Dermis blood vessel endothelial cell (primary cell): ENCODE measurements around the gene CARD9. TPM values are rescaled to one million over a fixed set of nuclear protein-coding genes. Genes with fewer than 3 reads are reported as not detected.

ENCODE experiments used
- DNase-seq: peaks from one replicate; pipeline ENCODE4 v3.0.0; 2010
- total RNA-seq: library from RNA; depleted of rRNA; stranded (reverse); fragments of >200 nt; gene quantifications from 2 replicates; pipeline ENCODE4 v1.2.3, GENCODE V29; 2014

Gene CARD9
- total RNA-seq, 1 donor from 2014 or later = 0.34 TPM

- no peak for DNase-seq
These were observed 6.9 kb upstream of the CARD9 start for GRCh38 chr9:136380381-136380780.

GRCh38 chr9:136379891-136380290, 6.4 kb upstream of the CARD9 start:
- no peak for DNase-seq

- no peak for DNase-seq
These were observed 5.9 kb upstream of the CARD9 start for GRCh38 chr9:136379401-136379800.

- DNase-seq = no peak
These were observed 5.5 kb upstream of the CARD9 start for GRCh38 chr9:136379003-136379287.

DNA sequence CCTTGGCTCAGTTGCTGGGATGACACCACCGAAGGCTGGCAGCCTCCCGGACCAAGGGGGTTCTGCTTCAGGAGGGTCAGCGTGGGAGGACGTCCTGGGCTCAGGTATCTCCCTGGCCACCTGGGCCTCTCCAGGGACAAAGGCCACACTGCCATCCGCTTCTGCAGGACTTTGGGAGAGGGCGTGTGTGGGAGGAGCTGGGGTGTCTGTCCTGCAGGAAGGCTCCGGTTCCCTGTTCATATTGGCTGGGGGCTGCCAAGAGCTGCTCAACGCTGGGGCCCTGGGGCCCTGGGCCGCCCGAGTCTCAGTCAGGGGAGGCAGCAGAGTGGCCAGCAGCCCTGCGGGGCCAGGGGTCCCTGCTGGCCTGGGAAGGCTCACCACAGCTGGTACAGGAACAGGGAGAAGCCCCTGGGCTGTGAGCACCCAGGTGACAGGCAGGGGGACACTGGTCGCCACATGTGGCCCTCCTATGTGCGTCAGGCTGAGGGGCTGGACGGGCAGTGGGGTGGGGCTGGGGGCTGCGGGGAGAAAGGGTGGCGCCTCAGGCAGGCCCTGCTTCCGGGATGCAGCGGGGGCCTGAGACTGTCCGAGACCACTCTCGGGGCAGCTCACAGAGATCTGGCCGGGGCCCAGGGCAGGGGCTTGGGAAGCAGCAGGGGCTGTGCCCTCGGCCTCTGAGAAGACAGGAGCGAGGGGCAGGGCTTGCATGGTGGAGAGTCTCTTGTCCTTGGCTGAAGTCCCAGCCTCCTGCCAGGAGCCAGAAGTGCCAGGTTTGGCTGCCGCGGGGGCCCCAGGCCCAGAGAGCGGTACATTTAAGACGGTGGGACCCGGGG, 4.9 kb upstream of the CARD9 start:
- no peak for DNase-seq

- DNase-seq = no peak
These were observed 4.1 kb upstream of the CARD9 start for GRCh38 chr9:136377341-136378169.

DNA sequence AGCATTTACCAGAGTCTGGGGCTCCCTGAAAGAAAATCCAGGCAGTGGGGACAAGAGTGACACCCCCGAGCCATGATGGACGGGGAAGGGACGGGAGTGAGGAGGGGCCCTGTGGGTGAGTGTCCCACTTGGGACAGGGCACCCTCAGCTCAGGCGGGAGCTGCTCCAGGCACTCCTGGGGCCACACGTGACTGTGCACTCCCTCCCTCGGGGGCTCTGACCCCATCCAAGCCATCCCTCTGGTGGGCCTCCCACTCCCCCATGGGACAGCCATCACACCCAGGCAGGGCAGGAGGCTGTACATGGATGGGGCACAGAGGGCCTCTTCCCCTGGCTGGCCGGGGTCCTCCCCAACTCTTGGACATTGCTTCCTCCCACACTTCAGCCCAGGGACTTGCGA, 3.0 kb upstream of the CARD9 start:
- no peak for DNase-seq

GRCh38 chr9:136375096-136375495, 1.6 kb upstream of the CARD9 start:
- no peak for DNase-seq

DNA sequence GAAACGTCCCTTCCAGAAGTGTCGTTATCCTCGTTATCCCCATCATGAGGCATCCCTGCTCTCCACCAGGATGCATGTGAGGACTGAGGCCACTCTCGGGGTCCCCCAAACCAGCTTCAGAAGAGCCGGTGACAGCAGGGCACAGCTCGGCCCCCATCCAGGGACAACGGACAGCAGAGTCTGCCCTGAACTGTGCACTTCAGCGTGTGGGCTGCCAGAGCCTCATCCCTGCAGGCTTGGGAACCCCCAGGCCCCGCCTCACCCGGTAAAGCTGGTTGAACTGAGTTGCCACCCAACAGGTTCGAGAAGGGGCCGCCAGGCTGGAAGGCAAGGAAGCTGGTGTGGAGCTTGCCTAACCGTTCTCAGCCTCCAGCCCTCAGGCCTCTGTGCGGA, 710 bp upstream of the CARD9 start:
- no peak for DNase-seq

- peak; percentile 35 for DNase-seq
These were observed 739 bp downstream of the CARD9 start for GRCh38 chr9:136372561-136373299.

DNA sequence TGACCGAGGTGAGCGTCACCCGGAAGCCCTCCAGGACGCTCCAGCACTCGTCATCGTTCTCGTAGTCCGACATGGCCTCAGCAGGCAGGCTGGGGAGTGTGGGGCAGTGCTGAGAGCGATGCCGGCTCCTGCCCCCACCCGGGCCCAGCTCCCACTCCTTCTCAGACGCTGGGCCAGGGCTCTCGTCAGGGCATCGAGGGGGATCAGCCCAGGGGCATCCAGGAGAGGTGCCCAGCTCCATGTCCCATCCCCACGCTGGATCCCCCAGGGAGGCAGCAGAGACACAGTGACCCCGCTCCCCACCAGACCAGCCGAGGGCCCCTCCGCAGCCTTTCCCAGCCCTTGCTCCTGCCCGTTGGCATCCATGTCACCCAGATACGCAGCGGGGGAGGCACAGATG, 1.5 kb downstream of the CARD9 start:
- DNase-seq = no peak

DNA sequence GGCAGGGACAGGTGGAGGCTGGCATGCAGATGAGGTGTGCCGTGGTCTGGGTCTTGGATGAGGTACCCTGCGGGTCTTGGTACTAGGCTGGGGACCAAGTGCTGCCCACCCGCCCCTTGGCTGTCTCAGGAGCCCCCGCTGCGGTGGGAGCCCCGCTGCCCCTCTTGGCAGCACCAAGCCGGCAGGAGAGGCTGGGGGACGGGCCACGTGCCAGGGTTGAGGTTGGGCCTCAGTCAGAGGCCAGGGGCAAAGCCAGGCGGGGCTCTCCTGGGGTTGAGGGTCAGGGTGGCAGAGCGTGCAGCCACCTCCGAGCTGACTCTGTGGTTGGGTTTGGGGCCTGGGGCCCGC, 2.0 kb downstream of the CARD9 start:
- no peak for DNase-seq

DNA sequence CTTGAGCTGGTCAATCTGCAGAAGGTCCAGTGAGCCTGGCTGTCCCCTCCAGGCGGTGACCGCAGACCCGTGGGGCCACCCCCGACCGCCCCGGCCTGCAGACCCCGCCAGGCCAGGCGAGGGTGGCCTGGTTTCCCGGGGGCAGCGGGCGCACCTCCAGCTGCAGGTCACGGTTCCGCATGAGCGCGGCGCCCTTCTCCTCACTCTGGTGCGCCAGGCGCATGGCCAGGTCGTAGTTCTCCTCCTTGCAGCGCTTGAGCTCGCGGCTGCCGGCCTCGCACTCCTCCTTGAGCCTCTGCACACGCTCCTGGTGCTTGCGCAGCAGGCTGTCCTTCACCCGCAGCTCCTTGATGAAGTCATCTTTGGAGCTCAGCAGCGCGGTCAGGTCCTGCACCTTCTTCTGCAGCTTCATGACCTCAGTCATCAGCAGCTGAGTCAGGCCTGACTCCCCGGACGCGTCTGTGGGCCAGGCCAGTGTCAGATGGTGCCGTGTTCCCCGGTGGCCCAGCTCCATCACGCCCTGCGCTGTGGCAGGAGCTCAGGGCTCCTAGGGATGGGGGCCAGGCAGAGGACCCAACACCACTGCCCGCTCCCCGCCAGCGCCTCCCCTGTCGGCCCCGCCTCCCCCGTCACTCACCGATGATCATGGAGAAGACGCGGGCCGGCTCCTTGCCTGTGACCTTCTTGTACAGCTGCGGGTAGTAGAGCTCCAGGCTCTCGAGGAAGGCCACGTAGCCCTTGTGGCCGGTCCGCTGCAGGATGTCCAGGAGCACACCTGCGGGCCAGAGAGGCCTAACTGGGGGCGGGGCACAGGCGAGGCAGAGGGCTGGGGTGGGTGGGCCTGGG, 2.6 kb downstream of the CARD9 start:
- no peak for DNase-seq

GRCh38 chr9:136370037-136370436, 3.4 kb downstream of the CARD9 start:
- no peak for DNase-seq

- no peak for DNase-seq
These were observed 5.3 kb downstream of the CARD9 start for GRCh38 chr9:136368190-136368589.

DNA sequence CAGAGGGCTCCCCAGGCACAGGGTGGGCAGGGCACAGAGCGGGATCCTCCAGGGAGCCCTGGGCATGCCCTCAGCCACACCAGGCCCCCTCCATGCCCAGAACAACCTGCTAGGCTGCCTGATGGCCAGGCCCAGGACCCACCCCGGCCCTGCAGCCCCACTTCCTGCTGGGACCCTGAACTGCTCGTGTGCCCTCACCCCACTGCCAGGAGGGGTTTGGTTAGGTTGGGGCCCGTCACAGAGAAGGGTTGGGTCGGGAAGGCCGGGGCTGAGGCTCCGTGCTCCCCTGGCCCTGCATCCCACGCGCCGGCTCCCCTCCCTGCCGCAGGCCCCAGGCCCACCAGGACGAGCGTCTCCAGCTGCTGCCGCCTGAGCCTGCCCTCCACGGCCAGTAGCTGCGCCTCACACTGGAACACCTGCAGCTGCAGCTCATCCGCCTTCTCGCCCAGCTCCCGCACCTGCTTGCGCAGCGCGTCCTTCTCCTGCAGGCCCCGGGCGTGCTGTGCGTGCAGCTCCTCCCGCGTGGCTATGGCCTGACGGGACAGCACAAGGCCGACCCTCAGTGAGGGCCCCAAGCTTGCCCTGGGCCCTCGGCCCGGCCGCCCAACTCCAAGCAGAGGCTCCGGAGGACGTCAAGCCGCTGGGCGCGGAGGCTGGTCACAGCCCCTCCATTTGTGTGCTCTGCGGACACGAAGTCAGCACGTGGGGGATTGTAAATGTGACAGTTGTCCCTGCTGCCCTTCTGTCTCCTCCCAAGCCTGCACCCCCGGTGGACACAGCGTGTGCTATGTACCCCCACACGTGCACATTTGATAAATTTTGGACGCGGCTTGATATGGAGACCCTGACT, 5.9 kb downstream of the CARD9 start:
- DNase-seq = no peak

- no peak for DNase-seq
These were observed 6.6 kb downstream of the CARD9 start for GRCh38 chr9:136366826-136367225.

DNA sequence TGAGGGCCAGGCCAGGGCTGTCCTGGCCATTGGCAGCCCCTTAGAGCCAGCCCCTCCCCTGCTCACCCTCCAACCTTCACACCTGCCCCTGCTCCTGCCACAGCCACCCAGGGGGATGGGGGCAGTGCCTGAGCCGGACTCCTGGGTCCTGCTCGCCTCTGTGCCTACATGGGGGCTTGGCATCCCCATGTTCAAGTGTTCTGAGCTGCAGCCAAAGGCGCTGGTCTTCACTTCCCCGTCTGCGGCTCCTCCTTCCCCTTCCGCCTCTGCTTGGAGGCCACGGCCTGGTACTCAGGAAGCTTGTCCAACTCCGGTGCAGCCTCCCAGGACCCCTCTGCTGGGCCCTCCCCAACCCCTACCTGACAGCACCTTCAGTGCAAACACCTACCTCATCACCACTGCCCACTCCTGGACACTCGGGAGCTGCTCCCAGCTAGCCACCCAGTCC, 7.7 kb downstream of the CARD9 start:
- no peak for DNase-seq

GRCh38 chr9:136364942-136365774, 8.3 kb downstream of the CARD9 start:
- no peak for DNase-seq

- DNase-seq = no peak
These were observed 9.3 kb downstream of the CARD9 start for GRCh38 chr9:136363949-136364748.
